Amygdala (tissue), 56 donors: ENCODE measurements around the gene TNFRSF12A.
A peak's percentile ranks its signal among the peaks of the same experiment; 100 is the strongest.
"Not testable (repeated sequence)": the region's sequence is repeated elsewhere in the genome, so short reads cannot be mapped to it uniquely, and the experiment has no call there.

ENCODE experiments used
- DNase-seq, 56 donors: peaks; one replicate each; lab custom pipeline; 2025; lab: John Stamatoyannopoulos, UW

The TNFRSF12A gene

DNA sequence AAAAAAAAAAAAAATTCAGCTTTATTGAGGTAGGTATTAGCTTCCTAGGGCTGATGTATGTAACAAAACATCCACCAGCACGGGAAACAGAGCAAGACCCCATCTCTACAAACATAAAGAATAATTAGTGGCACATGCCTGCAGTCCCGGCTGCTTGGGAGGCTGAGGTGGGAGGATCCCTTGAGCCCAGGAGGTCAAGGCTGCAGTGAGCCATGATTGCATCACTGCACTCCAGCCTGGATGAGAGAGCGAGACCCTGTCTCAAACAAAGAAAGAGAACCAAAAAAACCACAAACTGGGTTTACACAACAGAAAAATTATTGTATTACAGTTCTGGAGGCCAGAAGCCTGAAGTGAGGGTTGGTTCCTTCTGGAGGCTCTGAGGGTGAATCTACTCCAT, 22.2 kb downstream of the TNFRSF12A start:
- no peak for DNase-seq

DNA sequence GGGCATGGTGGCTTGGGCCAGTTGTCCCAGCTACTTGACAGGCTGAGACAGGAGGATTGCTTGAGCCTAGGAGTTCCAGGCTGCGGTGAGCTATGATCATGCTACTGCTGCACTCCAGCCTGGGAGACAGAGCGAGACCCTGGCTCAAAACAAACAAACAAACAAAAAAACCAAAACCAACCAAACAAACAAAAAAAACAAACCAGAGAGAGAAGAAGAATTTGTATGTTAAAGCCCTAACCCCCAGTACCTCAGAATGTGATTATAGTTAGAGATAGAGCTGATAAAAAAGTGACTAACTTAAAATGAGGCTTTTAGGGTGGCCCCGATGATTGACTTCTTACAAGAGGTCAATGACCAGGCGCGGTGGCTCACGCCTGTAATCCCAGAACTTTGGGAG, 24.5 kb downstream of the TNFRSF12A start:
- DNase-seq: no peak

DNA sequence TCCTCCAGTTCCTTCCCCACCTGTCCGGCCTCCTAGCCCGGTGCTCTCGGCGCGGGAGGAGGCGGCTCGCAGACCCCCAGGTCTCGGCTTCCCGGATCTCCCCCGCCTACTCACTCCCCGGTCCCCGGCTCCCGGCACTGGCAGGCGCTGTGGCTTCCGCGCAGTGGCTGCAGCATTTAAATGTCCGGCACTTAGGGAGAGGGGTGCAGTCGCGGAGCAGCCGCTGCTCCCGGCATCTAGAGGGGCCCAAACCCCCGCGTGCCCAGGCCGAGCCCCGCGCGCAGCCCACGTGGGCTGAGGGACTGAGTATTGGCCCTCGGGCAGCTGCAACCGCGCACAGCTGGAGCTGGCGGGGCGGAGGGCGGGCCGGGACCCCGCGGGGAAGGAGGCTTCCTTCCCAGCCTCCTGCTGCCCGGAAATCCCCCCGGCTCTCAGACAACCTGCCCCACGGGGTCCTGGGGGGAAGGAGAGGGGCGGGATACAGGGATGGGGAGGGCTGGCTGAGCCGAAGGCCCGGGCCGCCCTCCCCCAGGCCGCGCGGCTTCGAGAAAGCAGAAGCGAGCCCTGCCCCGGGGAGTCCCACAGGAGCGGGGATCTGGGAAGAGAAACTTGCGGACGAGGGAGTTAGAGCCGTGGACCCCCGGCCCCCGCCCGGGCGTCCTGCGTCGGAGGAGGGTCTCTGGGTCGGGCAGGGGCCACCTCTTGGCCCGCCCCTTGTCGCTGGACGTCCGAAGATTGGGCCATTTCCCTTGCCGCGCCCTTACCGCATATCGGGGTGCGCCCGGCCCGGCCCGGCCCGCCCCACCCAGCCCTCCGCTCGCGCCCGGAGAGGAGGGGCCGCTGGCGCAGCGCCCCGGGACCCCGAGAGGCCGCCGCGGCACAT, 25.8 kb downstream of the TNFRSF12A start, which contains the start of gene MMP25:
MMP25 (plus strand) TSS at position 804 of the 883 bp plus-strand sequence. CDS start 357 bp downstream, outside the sequence.
- DNase-seq: peak in 1 of 56 donors; percentile 16

DNA sequence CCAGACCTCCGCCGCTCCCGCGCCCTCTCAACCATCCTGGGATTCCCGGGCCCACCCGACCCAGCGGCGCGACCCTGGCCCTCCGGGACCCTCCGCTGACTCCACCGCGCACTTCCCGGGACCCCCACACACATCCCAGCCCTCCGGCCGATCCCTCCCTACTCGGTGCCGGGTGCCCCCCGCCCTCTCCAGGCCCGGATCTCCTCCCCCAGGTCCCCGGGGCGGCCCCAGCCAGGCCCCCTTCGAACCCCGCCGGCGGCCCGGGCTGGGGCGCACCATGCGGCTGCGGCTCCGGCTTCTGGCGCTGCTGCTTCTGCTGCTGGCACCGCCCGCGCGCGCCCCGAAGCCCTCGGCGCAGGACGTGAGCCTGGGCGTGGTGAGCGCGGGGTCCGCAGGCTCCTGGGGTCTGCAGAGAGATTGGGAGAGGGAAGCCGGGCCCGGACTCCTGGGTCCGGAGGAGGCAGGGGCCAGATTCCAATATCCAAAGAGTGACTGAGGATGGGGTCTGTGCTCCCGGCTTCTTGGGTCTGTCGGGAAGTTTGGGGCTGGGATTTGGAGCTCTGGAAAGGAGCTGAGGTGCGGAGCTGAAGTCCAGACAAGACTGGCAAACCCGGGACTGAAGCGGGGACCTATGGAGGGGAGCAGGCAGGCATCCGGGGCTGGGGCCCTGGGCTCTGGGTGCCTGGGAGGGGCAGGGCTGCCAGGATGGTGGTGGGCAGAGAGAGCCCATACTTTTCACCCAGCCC, 26.6 kb downstream of the TNFRSF12A start:
- no peak for DNase-seq

DNA sequence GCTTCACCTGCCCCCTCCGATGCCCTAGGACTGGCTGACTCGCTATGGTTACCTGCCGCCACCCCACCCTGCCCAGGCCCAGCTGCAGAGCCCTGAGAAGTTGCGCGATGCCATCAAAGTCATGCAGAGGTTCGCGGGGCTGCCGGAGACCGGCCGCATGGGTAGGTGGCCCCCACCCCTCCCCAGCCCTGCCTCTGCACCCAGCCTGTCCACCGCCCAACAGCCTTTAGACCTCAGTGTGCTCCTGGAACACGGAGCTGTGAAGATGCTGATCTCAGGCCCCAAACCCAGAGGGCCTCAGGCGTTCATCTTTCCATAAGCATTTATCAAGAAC, 27.2 kb downstream of the TNFRSF12A start:
- no peak for DNase-seq

DNA sequence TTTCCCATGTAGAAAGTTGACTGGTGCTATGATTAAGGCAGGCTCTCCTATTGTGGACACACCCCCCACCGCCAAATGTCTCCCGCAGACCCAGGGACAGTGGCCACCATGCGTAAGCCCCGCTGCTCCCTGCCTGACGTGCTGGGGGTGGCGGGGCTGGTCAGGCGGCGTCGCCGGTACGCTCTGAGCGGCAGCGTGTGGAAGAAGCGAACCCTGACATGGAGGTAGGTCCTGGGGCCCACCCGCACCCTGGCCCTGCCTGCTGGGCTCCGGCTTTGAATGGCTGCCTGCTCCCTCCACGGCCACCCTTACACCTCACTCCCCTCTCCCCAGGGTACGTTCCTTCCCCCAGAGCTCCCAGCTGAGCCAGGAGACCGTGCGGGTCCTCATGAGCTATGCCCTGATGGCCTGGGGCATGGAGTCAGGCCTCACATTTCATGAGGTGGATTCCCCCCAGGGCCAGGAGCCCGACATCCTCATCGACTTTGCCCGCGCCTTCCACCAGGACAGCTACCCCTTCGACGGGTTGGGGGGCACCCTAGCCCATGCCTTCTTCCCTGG, 29.8 kb downstream of the TNFRSF12A start:
- no peak for DNase-seq

DNA sequence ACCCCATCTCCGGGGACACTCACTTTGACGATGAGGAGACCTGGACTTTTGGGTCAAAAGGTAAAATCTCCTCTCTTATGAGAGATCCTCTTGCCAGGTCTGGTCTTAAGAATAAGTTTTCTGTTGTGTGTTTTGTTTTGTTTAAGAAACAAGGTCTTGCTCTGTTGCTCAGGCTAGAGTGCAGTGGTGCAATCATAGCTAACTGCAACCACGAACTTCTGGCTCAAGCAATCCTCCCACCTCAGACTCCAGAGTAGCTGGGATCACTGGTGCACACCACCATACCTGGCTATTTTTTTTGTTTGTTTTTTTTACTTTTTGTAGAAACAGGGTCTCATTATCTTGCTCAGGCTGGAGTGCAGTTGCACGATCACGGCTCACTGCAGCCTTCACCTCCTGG, 30.3 kb downstream of the TNFRSF12A start:
- no peak for DNase-seq

DNA sequence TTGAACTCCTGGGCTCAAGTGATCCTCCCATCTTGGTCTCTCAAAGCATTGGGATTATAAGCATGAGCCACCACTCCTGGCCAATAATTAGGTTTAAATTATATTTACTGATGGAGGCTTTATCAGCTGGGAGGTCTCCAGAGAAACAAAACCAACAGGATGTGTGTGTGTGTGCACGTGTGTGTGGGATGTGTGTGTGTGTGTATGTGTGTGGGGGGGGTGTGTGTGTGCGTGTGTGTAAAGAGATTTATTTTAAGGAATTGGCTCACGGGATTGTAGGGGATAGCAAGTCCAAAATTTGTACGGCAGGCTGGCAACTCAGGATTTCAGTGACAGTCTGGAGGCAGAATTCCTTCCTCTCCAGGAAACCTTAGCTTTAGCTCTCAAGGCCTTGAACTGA, 30.8 kb downstream of the TNFRSF12A start:
- no peak for DNase-seq

DNA sequence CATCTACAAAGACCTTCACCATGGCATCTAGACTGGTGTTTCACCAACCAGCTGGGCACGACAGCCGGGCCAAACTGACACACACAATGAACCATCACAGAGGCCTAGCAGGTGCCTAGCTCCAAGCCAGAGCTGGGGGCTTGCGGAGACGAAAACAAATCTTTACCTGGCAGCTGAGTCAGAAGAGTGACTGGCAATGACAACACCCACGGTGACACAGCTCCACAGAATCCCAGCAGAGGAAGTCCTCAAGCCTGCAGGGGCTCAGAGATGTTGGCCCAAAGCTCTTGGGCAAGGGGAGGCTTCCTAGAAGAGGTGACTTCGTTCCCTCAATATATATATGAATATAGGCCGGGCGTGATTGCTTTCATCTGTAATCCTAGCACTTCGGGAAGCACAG, 31.3 kb downstream of the TNFRSF12A start:
- no peak for DNase-seq

DNA sequence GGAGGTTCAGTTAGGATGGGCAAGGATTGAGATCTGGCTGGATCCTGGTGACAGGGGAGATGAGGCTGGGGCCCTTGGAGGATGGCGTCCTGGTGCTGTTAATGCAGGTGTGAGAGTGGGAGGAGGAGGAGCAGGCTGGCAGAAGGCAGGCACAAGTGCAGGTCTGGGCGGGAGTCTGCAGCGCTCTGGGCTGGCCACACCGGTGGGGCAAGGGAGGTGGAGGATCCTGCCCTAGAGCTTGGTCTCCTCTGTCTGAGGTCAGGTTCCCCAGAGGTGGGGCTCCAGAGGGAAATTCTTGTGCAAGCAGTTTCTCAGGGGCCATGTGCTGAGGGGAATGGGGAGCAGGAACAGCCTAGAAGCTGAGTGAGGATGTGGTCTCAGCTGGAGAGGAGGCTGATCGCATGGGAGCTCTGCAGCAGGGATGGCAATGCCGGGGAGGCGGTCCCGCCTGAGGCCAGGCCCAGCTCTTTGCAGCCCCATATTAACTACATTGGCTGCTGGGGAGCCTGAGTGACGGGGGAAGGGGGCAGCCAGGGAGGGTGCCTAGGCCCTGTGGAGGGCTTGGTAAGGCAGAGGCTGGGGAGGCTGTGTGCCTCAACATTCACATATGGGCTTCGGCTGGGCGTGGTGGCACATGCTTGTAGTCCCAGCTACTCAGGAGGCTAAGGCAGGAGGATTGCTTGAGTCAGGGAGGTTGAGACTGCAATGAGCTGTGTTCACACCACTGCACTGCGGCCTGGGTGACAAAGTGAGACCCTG, 32.6 kb downstream of the TNFRSF12A start:
- not testable (repeated sequence) for DNase-seq

DNA sequence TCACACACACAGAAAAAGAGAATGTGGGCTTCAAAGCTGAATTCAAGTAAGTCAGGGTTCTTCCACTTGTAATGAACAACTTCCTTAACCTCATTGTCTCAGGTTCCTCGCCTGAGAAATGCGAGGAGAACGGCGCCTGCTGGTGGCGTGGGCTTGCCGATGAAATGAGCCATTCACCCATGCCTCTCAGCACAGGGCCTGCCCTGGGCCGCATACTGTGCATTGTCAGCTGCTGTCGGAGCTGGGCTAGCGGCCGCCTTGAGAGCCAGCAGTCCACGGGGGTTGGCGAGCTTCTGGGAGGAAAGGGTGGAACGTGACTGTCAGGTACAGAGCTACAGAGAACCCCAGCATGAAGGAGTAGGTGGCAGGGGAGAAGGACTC, 33.2 kb downstream of the TNFRSF12A start:
- not testable (repeated sequence) for DNase-seq

DNA sequence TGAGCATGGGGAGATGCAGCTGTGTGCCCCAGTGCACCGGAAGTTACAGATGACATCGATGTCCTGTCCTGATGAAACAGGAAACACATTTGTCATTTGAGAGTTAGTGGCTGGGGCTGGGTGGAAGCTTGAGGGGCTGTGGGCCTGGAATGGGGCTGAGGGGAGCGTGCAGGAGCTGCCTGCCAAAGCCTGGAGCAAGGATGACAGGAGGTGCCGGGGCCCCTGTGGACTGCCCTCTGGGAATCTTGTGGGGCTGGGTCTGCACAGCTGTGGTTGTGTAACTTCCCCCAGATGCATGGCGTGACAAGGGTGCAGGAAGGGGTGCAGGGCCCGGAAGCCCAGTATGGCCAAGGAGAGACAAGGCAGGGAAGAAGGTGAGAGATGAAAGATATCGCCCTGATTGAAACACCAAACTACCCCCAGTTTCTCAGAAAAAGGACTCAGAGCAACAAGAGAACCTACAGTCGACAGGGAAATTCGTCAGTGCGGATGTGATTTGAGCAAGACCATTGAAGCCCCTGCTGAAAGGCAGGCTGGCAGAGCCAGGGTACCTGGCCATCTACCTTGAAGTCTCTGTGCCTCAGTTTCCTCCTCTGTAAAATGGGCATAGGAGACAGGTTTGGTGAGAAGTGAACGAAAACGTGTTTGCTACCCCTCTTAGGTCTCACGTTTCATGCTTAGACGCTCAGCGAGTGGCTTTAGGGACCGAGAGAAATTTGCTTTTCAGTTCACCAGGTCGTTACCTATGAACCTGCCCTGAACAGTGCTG, 35.0 kb downstream of the TNFRSF12A start:
- no peak for DNase-seq

DNA sequence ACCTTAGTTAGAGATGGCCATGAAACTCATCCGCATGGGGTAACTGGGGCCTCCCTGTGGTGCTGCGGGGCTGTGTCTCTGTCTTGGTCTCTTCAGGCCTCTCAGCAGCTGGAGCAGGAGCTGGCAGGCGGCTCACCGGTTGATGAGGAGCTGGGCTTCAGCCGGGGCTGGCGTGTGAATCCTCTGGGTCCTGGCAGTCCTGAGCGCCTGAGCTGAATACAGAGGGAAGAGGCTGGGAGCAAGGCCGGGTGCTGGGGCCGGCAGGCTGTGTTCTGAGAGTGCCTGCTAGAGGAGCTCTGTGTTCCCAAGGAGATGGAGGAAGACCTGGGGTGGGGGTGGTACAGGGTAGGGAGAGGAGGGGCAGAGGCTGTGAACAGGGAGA, 35.6 kb downstream of the TNFRSF12A start:
- not testable (repeated sequence) for DNase-seq

DNA sequence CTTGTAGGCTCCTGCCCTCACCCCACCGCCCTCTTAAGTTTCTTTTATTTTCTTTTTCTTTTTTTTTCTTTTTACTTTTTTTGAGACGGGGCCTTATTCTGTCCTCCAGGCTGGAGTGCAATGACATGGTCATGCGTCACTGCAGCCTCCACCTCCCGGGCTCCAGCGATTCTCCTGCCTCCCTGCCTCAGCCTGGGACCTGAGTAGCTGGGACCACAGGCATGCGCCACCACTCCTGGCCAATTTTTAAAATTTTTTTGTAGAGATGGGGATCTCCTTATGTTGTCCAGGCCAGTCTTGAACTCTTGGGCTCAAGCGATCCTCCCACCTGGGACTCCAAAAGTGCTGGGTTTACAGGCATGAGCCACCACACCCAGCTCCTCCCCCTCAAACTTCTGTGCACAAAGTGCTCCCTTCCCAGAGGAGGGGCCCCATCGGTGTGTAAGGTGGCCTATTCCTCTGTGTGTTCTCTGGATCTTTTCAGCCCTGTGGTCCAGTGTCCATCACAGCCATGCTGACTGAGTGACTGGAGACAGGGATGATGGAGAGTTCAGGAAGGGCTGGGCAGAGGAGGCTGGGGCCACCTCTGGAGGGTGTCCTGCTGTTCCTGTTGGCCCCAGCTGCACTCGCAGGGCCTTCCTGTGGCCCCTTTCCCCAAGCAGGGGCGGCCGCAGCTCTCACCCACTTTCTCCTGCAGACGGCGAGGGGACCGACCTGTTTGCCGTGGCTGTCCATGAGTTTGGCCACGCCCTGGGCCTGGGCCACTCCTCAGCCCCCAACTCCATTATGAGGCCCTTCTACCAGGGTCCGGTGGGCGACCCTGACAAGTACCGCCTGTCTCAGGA, 36.4 kb downstream of the TNFRSF12A start:
- DNase-seq: no peak

DNA sequence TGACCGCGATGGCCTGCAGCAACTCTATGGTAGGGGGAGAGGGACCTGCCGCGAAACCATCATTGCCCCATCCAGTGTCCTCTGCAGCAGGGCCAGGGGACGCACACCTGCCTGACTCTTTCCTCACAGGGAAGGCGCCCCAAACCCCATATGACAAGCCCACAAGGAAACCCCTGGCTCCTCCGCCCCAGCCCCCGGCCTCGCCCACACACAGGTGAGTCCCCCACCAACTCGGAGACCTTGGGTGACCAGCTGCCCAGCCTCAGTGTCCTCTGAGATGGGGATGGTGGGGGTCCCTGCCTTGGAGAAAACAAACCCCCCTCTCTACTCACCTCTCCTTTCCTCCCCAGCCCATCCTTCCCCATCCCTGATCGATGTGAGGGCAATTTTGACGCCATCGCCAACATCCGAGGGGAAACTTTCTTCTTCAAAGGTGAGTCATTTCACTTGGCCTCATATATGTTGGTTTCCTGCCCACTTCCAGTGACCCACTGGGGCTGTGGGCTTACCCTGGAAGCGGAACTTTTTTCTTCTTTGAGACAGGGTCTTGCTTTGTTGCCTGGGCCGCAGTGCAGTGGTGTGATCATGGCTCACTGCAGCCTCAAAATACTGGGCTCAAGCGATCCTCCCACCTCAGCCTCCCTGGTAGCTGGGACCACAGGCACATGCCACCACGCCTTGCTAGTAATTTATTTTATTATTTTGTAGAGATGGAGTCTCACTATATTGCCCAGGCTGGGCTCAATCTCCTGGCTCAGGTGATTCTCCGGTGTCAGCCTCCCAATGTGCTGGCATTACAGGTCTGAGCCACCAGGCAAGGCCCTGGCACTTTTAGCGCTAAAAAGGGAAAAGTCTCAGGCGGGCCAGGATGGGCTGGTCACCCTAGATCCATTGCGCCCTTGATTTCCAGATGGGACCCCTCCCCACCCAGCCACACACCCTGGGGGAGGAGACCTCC, 37.3 kb downstream of the TNFRSF12A start:
- DNase-seq: no peak

DNA sequence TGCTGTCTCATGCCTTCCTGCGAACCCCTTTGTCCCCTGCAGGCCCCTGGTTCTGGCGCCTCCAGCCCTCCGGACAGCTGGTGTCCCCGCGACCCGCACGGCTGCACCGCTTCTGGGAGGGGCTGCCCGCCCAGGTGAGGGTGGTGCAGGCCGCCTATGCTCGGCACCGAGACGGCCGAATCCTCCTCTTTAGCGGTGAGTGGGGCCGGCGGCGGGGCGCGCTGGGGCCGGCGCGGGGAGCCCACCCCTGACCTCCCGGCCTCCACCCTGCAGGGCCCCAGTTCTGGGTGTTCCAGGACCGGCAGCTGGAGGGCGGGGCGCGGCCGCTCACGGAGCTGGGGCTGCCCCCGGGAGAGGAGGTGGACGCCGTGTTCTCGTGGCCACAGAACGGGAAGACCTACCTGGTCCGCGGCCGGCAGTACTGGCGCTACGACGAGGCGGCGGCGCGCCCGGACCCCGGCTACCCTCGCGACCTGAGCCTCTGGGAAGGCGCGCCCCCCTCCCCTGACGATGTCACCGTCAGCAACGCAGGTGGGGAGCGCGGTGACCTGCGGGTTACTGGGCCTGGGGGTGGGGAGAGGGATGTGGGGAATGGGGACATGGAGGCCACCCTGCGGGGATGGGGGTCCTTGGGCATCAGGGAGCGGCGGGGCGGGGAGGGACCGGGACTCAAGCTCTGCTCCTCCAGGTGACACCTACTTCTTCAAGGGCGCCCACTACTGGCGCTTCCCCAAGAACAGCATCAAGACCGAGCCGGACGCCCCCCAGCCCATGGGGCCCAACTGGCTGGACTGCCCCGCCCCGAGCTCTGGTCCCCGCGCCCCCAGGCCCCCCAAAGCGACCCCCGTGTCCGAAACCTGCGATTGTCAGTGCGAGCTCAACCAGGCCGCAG, 38.2 kb downstream of the TNFRSF12A start:
- peak in 19 of 56 donors; percentile 4 to 47 (median 27) for DNase-seq
